ENCODE data around the gene DBH. TPM values are rescaled to one million over a fixed set of nuclear protein-coding genes. Genes with fewer than 3 reads are reported as not detected.

DBH gene
- total RNA-seq, 2 experiments from 2014 or later: not detected

DNA sequence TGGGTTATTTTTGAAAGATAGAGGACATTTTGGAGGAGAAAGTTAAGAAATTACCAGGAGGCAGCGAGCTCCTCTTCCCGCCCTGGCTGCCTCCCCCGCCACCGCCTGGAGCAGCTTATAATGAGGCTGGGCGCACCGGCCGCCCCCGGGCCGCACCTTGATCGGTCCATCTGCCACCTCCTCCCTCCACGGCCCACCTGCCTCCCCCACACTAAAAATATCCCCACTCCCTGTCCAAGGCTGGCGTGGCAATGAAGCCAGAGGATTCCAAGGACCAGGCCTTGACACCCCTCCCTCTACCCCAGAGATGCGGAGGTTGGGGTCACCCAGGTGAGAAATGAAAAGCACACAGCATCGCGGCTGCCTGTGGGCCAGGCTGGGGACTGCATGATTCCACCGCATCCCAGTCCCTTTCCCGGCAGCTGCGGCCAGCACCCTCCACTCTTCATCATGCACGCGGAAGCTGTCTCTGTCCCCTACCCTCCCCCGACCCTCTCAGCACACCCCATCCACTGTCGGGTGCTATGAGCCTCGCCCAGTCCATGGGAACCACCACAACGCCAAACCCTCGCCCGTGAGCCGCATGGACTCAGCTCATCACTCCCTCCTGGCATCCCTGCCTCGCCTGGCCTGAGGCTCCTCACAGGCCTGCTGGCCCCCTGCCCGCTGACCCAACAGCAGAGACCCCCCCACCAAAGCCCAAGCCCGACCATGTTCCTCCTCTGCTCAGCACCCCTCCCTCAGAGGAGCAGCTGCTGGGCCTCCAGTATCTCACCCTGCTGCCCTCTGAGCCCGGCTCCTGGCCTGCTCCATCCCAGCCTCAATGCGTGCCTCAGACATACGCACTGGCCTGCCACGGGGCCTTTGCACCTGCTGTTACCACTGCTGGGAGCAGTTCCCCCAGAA lies 51.9 kb downstream of the DBH start:
- Histone ChIP-seq H3K9me3 (ENCODE audit: low read length) (no peaks in the 10 kb centered on the region), H3K79me2 (ENCODE audit: insufficient read depth, low read depth, low read length) (no peaks in the 10 kb centered on the region), H4K20me1 (ENCODE audit: insufficient read depth, low read length) (no peaks in the 10 kb centered on the region), H3K36me3 (ENCODE audit: insufficient read depth, low read length) (peaks cover 63% of the 10 kb centered on the region), H3K4me1 (ENCODE audit: insufficient read depth, low read length, poor library complexity, severe bottlenecking) (peaks cover 16% of the 10 kb centered on the region), H3K27ac (ENCODE audit: low read depth, low read length, poor library complexity, severe bottlenecking) (no peak overlapping the region), H3K4me3 (ENCODE audit: low read depth, low read length, poor library complexity, severe bottlenecking) (no peak overlapping the region), H3K9me2 (ENCODE audit: insufficient read depth, low read length) (no peaks in the 10 kb centered on the region), H3K4me2 (ENCODE audit: low read length) (no peak overlapping the region), H2AFZ (ENCODE audit: low read length) (no peak overlapping the region)
- intact Hi-C loops (cut with micrococcal nuclease; ENCODE audit: unreplicated experiment): no loop called here
- no peak for DNase-seq (ENCODE audit: low spot score)
- TF ChIP-seq, protein P1, sequence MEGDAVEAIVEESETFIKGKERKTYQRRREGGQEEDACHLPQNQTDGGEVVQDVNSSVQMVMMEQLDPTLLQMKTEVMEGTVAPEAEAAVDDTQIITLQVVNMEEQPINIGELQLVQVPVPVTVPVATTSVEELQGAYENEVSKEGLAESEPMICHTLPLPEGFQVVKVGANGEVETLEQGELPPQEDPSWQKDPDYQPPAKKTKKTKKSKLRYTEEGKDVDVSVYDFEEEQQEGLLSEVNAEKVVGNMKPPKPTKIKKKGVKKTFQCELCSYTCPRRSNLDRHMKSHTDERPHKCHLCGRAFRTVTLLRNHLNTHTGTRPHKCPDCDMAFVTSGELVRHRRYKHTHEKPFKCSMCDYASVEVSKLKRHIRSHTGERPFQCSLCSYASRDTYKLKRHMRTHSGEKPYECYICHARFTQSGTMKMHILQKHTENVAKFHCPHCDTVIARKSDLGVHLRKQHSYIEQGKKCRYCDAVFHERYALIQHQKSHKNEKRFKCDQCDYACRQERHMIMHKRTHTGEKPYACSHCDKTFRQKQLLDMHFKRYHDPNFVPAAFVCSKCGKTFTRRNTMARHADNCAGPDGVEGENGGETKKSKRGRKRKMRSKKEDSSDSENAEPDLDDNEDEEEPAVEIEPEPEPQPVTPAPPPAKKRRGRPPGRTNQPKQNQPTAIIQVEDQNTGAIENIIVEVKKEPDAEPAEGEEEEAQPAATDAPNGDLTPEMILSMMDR (conservative IDR thresholded peaks at IDR 0.05; ENCODE audit: low read length): no peak
- no peak for TF ChIP-seq EZH2phosphoT487 (IDR thresholded peaks at IDR 0.05; ENCODE audit: borderline replicate concordance, low read depth, low read length)
- no TSS peak for BruUV-seq (replicated peaks)
- ChIA-PET CTCF (ENCODE audit: unreplicated experiment) (no interaction called here), POLR2A (no interaction called here)

DNA sequence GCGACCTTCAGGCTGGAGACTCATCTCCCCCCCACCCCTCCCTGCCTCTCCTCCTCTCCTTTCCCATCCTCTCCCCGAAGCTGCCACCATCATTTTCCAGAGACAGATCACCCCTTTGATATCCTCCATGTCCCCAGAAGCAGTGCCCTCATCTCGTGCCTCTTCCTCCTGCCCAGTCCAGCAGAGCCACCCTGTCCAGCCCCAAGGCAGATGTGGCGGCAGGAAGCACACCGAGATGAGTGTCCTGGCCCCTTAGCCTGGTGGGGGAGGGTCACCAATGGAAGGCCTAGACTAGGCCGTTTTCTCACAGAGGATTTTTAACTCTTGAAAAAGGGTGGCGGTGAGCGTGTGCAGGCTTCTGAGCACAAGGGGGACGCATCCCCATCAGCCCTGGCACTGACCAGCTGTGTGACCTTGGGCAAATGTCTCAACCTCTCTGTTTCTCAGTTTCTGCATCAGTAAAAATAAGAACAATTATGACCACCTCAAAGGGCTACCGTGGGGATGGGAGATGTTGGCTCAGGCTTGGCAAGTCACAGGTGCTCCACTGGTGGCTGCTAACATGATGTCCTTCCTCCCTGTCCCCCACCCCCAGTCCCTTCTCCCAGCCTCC lies 53.1 kb downstream of the DBH start:
- no peaks in the 10 kb centered on the region for H3K9me2 ChIP-seq (ENCODE audit: insufficient read depth, low read length)
- no peak overlapping the region for H3K4me3 ChIP-seq (ENCODE audit: low read depth, low read length, poor library complexity, severe bottlenecking)
- H3K9me3 ChIP-seq (ENCODE audit: low read length): no peaks in the 10 kb centered on the region
- TF ChIP-seq, protein P1 (conservative IDR thresholded peaks at IDR 0.05; ENCODE audit: low read length): no peak
- TF ChIP-seq EZH2phosphoT487 (IDR thresholded peaks at IDR 0.05; ENCODE audit: borderline replicate concordance, low read depth, low read length): no peak
- H4K20me1 ChIP-seq (ENCODE audit: insufficient read depth, low read length): no peaks in the 10 kb centered on the region
- intact Hi-C loops (cut with micrococcal nuclease; ENCODE audit: unreplicated experiment): no loop called here
- ChIA-PET CTCF (ENCODE audit: unreplicated experiment) (no interaction called here), POLR2A (no interaction called here)
- no peak overlapping the region for H3K4me2 ChIP-seq (ENCODE audit: low read length)
- peaks cover 4% of the 10 kb centered on the region for H3K4me1 ChIP-seq (ENCODE audit: insufficient read depth, low read length, poor library complexity, severe bottlenecking)
- no peak overlapping the region for H2AFZ ChIP-seq (ENCODE audit: low read length)
- DNase-seq (ENCODE audit: low spot score): no peak
- no TSS peak for BruUV-seq (replicated peaks)
- peaks cover 68% of the 10 kb centered on the region for H3K36me3 ChIP-seq (ENCODE audit: insufficient read depth, low read length)
- no peaks in the 10 kb centered on the region for H3K79me2 ChIP-seq (ENCODE audit: insufficient read depth, low read depth, low read length)
- H3K27ac ChIP-seq (ENCODE audit: low read depth, low read length, poor library complexity, severe bottlenecking): no peak overlapping the region

DNA sequence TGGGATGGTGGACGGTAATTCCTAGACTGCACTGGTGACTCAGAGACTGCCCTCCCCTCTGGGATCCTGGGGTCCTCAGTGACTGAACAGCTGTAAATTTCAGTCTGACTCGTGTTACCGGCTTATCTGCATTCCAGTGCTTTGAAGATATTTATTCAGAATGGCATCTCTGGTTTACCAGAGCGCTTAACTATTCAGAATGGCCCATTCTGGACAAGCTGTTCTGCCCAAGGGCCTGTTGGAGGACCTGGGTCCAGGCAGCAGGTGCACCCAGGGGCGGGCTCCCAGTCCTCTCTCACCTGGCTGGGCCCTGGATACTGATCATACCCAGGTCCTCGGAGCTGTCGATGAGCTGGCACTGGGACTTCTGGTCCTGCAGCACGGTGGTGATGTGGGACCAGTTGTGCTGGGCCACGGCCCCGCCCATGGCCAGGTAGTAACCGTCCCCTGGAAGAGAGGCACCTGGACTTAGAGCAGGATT lies 54.0 kb downstream of the DBH start:
- no peaks in the 10 kb centered on the region for H3K9me2 ChIP-seq (ENCODE audit: insufficient read depth, low read length)
- no peak overlapping the region for H3K4me3 ChIP-seq (ENCODE audit: low read depth, low read length, poor library complexity, severe bottlenecking)
- H3K4me2 ChIP-seq (ENCODE audit: low read length): no peak overlapping the region
- no TSS peak for BruUV-seq (replicated peaks)
- peaks cover under 1% of the 10 kb centered on the region for H3K4me1 ChIP-seq (ENCODE audit: insufficient read depth, low read length, poor library complexity, severe bottlenecking)
- H3K79me2 ChIP-seq (ENCODE audit: insufficient read depth, low read depth, low read length): no peaks in the 10 kb centered on the region
- H3K9me3 ChIP-seq (ENCODE audit: low read length): no peaks in the 10 kb centered on the region
- no peak overlapping the region for H2AFZ ChIP-seq (ENCODE audit: low read length)
- peaks cover 68% of the 10 kb centered on the region for H3K36me3 ChIP-seq (ENCODE audit: insufficient read depth, low read length)
- TF ChIP-seq, protein P1 (conservative IDR thresholded peaks at IDR 0.05; ENCODE audit: low read length): no peak
- TF ChIP-seq EZH2phosphoT487 (IDR thresholded peaks at IDR 0.05; ENCODE audit: borderline replicate concordance, low read depth, low read length): no peak
- POLR2A ChIA-PET: no interaction called here
- H4K20me1 ChIP-seq (ENCODE audit: insufficient read depth, low read length): no peaks in the 10 kb centered on the region
- no peak overlapping the region for H3K27ac ChIP-seq (ENCODE audit: low read depth, low read length, poor library complexity, severe bottlenecking)
- DNase-seq (ENCODE audit: low spot score): no peak
- intact Hi-C loops (cut with micrococcal nuclease; ENCODE audit: unreplicated experiment): no loop called here
- CTCF ChIA-PET (ENCODE audit: unreplicated experiment): no interaction called here
